Measurements from ENCODE around the gene KCNT2. TPM values are rescaled to one million over a fixed set of nuclear protein-coding genes. Genes with fewer than 3 reads are reported as not detected.
"Not testable (repeated sequence)": the region's sequence is repeated elsewhere in the genome, so short reads cannot be mapped to it uniquely, and the experiment has no call there.

KCNT2 gene
- total RNA-seq, 4 donors from 2014 or later: 6.5 to 16.6 (median 8.0) TPM

GRCh38 chr1:196277860-196278259 is 330.4 kb downstream of the KCNT2 start:
- H3K27ac ChIP-seq (replicated peaks in 1 of 4): no peak overlapping the region
- no peaks in the 10 kb centered on the region for H3K9me3 ChIP-seq
- DNase-seq (ENCODE audit: extremely low spot score): no peak
- TF ChIP-seq EP300 (IDR thresholded peaks at IDR 0.05) (no peak), POLR2A (IDR thresholded peaks at IDR 0.05; ENCODE audit: low read depth) (no peak), POLR2AphosphoS5 (IDR thresholded peaks at IDR 0.05) (no peak), CTCF (IDR thresholded peaks at IDR 0.05) (no peak)
- intact Hi-C loops (cut with DNase I): no loop called here
- peaks cover 0 to 17% (median 0%) of the 10 kb centered on the region in 4 donors for H3K36me3 ChIP-seq
- H3K4me1 ChIP-seq: no peaks in the 10 kb centered on the region
- no peak overlapping the region for H3K4me3 ChIP-seq
- H3K27me3 ChIP-seq: no peaks in the 10 kb centered on the region

- DNase-seq (ENCODE audit: extremely low spot score): no peak
- Histone ChIP-seq H3K27me3 (no peaks in the 10 kb centered on the region), H3K4me3 (no peak overlapping the region), H3K36me3 (no peaks in the 10 kb centered on the region), H3K9me3 (no peaks in the 10 kb centered on the region), H3K27ac (replicated peaks in 1 of 4) (no peak overlapping the region), H3K4me1 (no peaks in the 10 kb centered on the region)
- TF ChIP-seq EP300 (IDR thresholded peaks at IDR 0.05): no peak
- no peak for TF ChIP-seq POLR2A (IDR thresholded peaks at IDR 0.05; ENCODE audit: low read depth)
- no peak for TF ChIP-seq CTCF (IDR thresholded peaks at IDR 0.05)
- TF ChIP-seq POLR2AphosphoS5 (IDR thresholded peaks at IDR 0.05): no peak
- 85% methylated on average over 6 of the region's 6 CpGs for WGBS
- intact Hi-C loops (cut with DNase I): no loop called here
Measured at GRCh38 chr1:196271212-196271947, 336.9 kb downstream of the KCNT2 start.

GRCh38 chr1:196263086-196263485 is 345.2 kb downstream of the KCNT2 start:
- H3K4me1 ChIP-seq; H3K4me3 ChIP-seq; DNase-seq (ENCODE audit: extremely low spot score); H3K27me3 ChIP-seq; intact Hi-C loops (cut with DNase I); H3K9me3 ChIP-seq; H3K27ac ChIP-seq (replicated peaks in 1 of 4); H3K36me3 ChIP-seq: not testable (repeated sequence)
- WGBS: 92% methylated on average over 4 of the region's 4 CpGs

- Histone ChIP-seq H3K36me3 (no peaks in the 10 kb centered on the region), H3K27ac (replicated peaks in 1 of 4) (no peak overlapping the region), H3K9me3 (no peaks in the 10 kb centered on the region), H3K4me3 (no peak overlapping the region), H3K27me3 (no peaks in the 10 kb centered on the region), H3K4me1 (no peaks in the 10 kb centered on the region)
- DNase-seq (ENCODE audit: extremely low spot score): no peak
- intact Hi-C loops (cut with DNase I): no loop called here
- no peak for TF ChIP-seq POLR2A (IDR thresholded peaks at IDR 0.05; ENCODE audit: low read depth)
- TF ChIP-seq CTCF (IDR thresholded peaks at IDR 0.05): no peak
- no peak for TF ChIP-seq EP300 (IDR thresholded peaks at IDR 0.05)
- no peak for TF ChIP-seq POLR2AphosphoS5 (IDR thresholded peaks at IDR 0.05)
Measured at GRCh38 chr1:196260270-196260669, 348.0 kb downstream of the KCNT2 start.

- Histone ChIP-seq H3K4me3 (no peak overlapping the region), H3K27me3 (no peaks in the 10 kb centered on the region), H3K9me3 (no peaks in the 10 kb centered on the region), H3K36me3 (no peaks in the 10 kb centered on the region), H3K4me1 (no peaks in the 10 kb centered on the region), H3K27ac (replicated peaks in 1 of 4) (no peak overlapping the region)
- WGBS: 59% methylated on average over 2 of the region's 2 CpGs
- TF ChIP-seq POLR2A (IDR thresholded peaks at IDR 0.05; ENCODE audit: low read depth) (no peak), CTCF (IDR thresholded peaks at IDR 0.05) (no peak), POLR2AphosphoS5 (IDR thresholded peaks at IDR 0.05) (no peak), EP300 (IDR thresholded peaks at IDR 0.05) (no peak)
- intact Hi-C loops (cut with DNase I): no loop called here
- no peak for DNase-seq (ENCODE audit: extremely low spot score)
Measured at GRCh38 chr1:196259316-196259715, 348.9 kb downstream of the KCNT2 start.
